OCI-LY3 (cell line): ENCODE results near the gene FRK.
"Not testable (repeated sequence)": the region's sequence is repeated elsewhere in the genome, so short reads cannot be mapped to it uniquely, and the experiment has no call there.

Source experiments
- CTCF ChIP-seq: fragments of 200-600, 300-600 bp; sonication (generic); IDR thresholded peaks from 2 replicates; pipeline ENCODE4 v1.5.1; 2014; ENCODE audit warnings: antibody characterized with exemption, low read length, low read depth
- EZH2phosphoT487 ChIP-seq: fragments of 200-600 bp; shearing (Covaris generic); IDR thresholded peaks from 2 replicates; pipeline ENCODE4 v1.6.1; 2018; ENCODE audit warnings: antibody characterized with exemption, mixed run types, low read depth

- TF ChIP-seq CTCF, EZH2phosphoT487: not testable (repeated sequence)
These were observed 14.4 kb downstream of the FRK start for GRCh38 chr6:116046272-116046671.
